Ecto neural progenitor cell (in vitro differentiated cells): ENCODE data around the gene CCL18.
"Not testable (repeated sequence)": the region's sequence is repeated elsewhere in the genome, so short reads cannot be mapped to it uniquely, and the experiment has no call there.

Source experiments
- DNase-seq: peaks from one replicate; pipeline ENCODE4 v3.0.0-alpha.2; 2018; ENCODE audit warnings: low spot score

CCL18 gene

GRCh38 chr17:36063786-36064541, at the start of gene CCL18:
TSS of gene CCL18 (plus strand) at chr17:36064272. CDS start at chr17:36064343, 71 bp downstream.
- no peak for DNase-seq

- no peak for DNase-seq
Measured at GRCh38 chr17:36014946-36015345, 49.1 kb upstream of the CCL18 start.

GRCh38 chr17:36015895-36016294, 48.2 kb upstream of the CCL18 start:
- not testable (repeated sequence) for DNase-seq

GRCh38 chr17:36016555-36016954, 47.5 kb upstream of the CCL18 start:
- no peak for DNase-seq

GRCh38 chr17:36017799-36018198, 46.3 kb upstream of the CCL18 start, which contains the start of gene CCL23:
TSS of gene CCL23 (minus strand) at chr17:36017972. CDS start at chr17:36017897, 75 bp downstream.
- no peak for DNase-seq

GRCh38 chr17:36019423-36019822, 44.6 kb upstream of the CCL18 start:
- DNase-seq, result no peak

- no peak for DNase-seq
Measured at GRCh38 chr17:36024106-36024869, 39.8 kb upstream of the CCL18 start.

- no peak for DNase-seq
Measured at GRCh38 chr17:36027761-36028160, 36.3 kb upstream of the CCL18 start.

- DNase-seq, result no peak
Measured at GRCh38 chr17:36030956-36031355, 33.1 kb upstream of the CCL18 start.

- no peak for DNase-seq
Measured at GRCh38 chr17:36034127-36034526, 29.9 kb upstream of the CCL18 start.

- no peak for DNase-seq
Measured at GRCh38 chr17:36036235-36036634, 27.8 kb upstream of the CCL18 start.

GRCh38 chr17:36048066-36048465, 16.0 kb upstream of the CCL18 start:
- no peak for DNase-seq

GRCh38 chr17:36049643-36050042, 14.4 kb upstream of the CCL18 start:
- no peak for DNase-seq

GRCh38 chr17:36055171-36055570, 8.9 kb upstream of the CCL18 start:
- no peak for DNase-seq

GRCh38 chr17:36055921-36056520, 8.1 kb upstream of the CCL18 start:
- DNase-seq, result no peak

- DNase-seq, result no peak
Measured at GRCh38 chr17:36057911-36058310, 6.2 kb upstream of the CCL18 start.

- no peak for DNase-seq
Measured at GRCh38 chr17:36059406-36059805, 4.7 kb upstream of the CCL18 start.

- DNase-seq, result no peak
Measured at GRCh38 chr17:36060816-36061215, 3.3 kb upstream of the CCL18 start.

- DNase-seq, result no peak
Measured at GRCh38 chr17:36066365-36066985, 2.4 kb downstream of the CCL18 start.

- no peak for DNase-seq
Measured at GRCh38 chr17:36068524-36068923, 4.5 kb downstream of the CCL18 start.

- DNase-seq, result no peak
Measured at GRCh38 chr17:36069136-36069535, 5.1 kb downstream of the CCL18 start.

- DNase-seq, result no peak
Measured at GRCh38 chr17:36070427-36070826, 6.4 kb downstream of the CCL18 start.
